Endothelial cell of umbilical vein (primary cell): ENCODE results near the gene ZNF609. TPM values are rescaled to one million over a fixed set of nuclear protein-coding genes. Genes with fewer than 3 reads are reported as not detected.

Experiments used
- BruUV-seq: library from RNA; stranded (reverse); fragments of 400-500 nt; replicated peaks from 2 replicates; lab custom pipeline; 2021; lab: Mats Ljungman, UMichigan
- CTCF ChIA-PET: fragments of 300-600, 350-600 bp; sonication (Branson Sonifier 250); formaldehyde crosslinking; loops from one replicate; lab custom pipeline; 2021; ENCODE audit warnings: antibody characterized with exemption, inconsistent platforms; lab: Charles Lee
- POLR2A ChIA-PET: fragments of 300-600, 350-600 bp; sonication (Branson Sonifier 250); formaldehyde crosslinking; loops from one replicate; lab custom pipeline; 2021; ENCODE audit warnings: antibody characterized with exemption, inconsistent platforms; lab: Charles Lee
- DNase-seq: peaks from one replicate; pipeline ENCODE4 v3.0.0-alpha.2; 2011; ENCODE audit warnings: low read depth, low spot score
- FAIRE-seq: peaks from 2 replicates; lab custom pipeline; 2011; peaks lifted over from hg19 to GRCh38; lab: Jason Lieb, UNC
- H2AFZ ChIP-seq: 2 replicates; pipeline ENCODE4 v1.6.0; 2012; ENCODE audit warnings: low read depth, low read length, control low read depth, inconsistent platforms
- H3K27ac ChIP-seq: 2 replicates; pipeline ENCODE4 v1.5.1; 2011; ENCODE audit warnings: low read depth, mild to moderate bottlenecking, control low read depth, low read length, moderate library complexity; ENCODE audit not compliant: insufficient read depth
- H3K27me3 ChIP-seq, 2 experiments: 2 replicates each; pipeline versions ENCODE4 v1.6.0 to v1.6.1; 2011; ENCODE audit warnings: low read length in 2 of 2, mixed read lengths in 1 of 2; ENCODE audit not compliant: control insufficient read depth in 2 of 2, insufficient read depth in 2 of 2
- H3K36me3 ChIP-seq, 2 experiments: 2 replicates in 1 of 2; 3 replicates in 1 of 2; pipeline ENCODE4 v1.5.1; 2011; ENCODE audit warnings: low read length in 2 of 2, mild to moderate bottlenecking in 1 of 2, moderate library complexity in 1 of 2; ENCODE audit not compliant: control insufficient read depth in 2 of 2, insufficient read depth in 2 of 2; ENCODE audit errors: extremely low read depth in 1 of 2
- H3K4me1 ChIP-seq: 3 replicates; pipeline ENCODE4 v1.5.1; 2011; ENCODE audit warnings: mild to moderate bottlenecking, low read length; ENCODE audit not compliant: control insufficient read depth, insufficient read depth; ENCODE audit errors: extremely low read depth
- H3K4me2 ChIP-seq: 2 replicates; pipeline ENCODE4 v1.6.1; 2011; ENCODE audit warnings: low read length, control low read depth, mixed read lengths; ENCODE audit not compliant: insufficient read depth
- H3K4me3 ChIP-seq, 3 experiments: fragments of 200-600 bp in 1 of 3; sonication (generic), shearing (Covaris generic) in 1 of 3; replicated peaks in 1 of 3; 2 replicates each; pipeline ENCODE4 v1.5.1; 2011 to 2016; ENCODE audit warnings: control low read depth in 3 of 3, low read length in 3 of 3, mild to moderate bottlenecking in 2 of 3, inconsistent platforms in 1 of 3, low read depth in 1 of 3, moderate library complexity in 1 of 3; ENCODE audit not compliant: insufficient read depth in 1 of 3
- H3K79me2 ChIP-seq: 2 replicates; pipeline ENCODE4 v1.6.0; 2012; ENCODE audit warnings: low read length, inconsistent platforms; ENCODE audit not compliant: control insufficient read depth, insufficient read depth
- H3K9ac ChIP-seq: replicated peaks from 2 replicates; pipeline ENCODE3; 2011; ENCODE audit warnings: low read length, control low read depth; ENCODE audit not compliant: insufficient read depth; ENCODE audit errors: extremely low read depth
- H3K9me1 ChIP-seq: replicated peaks from 3 replicates; pipeline ENCODE4 v1.6.0; 2011; ENCODE audit warnings: mild to moderate bottlenecking, low read length; ENCODE audit not compliant: control insufficient read depth, insufficient read depth; ENCODE audit errors: extremely low read depth
- H3K9me3 ChIP-seq: replicated peaks from 2 replicates; pipeline ENCODE4 v1.5.1; 2012; ENCODE audit warnings: low read length, inconsistent platforms; ENCODE audit not compliant: control insufficient read depth, insufficient read depth
- H4K20me1 ChIP-seq: replicated peaks from 2 replicates; pipeline ENCODE3; 2011; ENCODE audit warnings: mild to moderate bottlenecking, low read length; ENCODE audit not compliant: control insufficient read depth, insufficient read depth; ENCODE audit errors: extremely low read depth
- EZH2 ChIP-seq: IDR thresholded peaks from 2 replicates; pipeline ENCODE4 v1.6.1; 2012; ENCODE audit warnings: borderline replicate concordance, low read depth, mild to moderate bottlenecking, moderate library complexity, low read length, inconsistent platforms; ENCODE audit not compliant: severe bottlenecking
- FOS ChIP-seq: IDR thresholded peaks from 2 replicates; pipeline ENCODE4 v1.6.1; 2011; ENCODE audit warnings: mild to moderate bottlenecking, low read length, moderate library complexity, borderline replicate concordance; ENCODE audit not compliant: insufficient read depth
- GATA2 ChIP-seq: IDR thresholded peaks from 2 replicates; pipeline ENCODE4 v1.7.0; 2011; ENCODE audit warnings: low read depth, mild to moderate bottlenecking, moderate library complexity, mixed read lengths, low read length; ENCODE audit not compliant: insufficient read length, insufficient read depth
- JUN ChIP-seq: IDR thresholded peaks from 2 replicates; pipeline ENCODE4 v1.6.1; 2011; ENCODE audit warnings: borderline replicate concordance, low read depth; ENCODE audit not compliant: insufficient read length, insufficient read depth
- MYC ChIP-seq: IDR thresholded peaks from one replicate; pipeline ENCODE4 v1.6.1; 2011; ENCODE audit warnings: mild to moderate bottlenecking, low read depth, low read length
- POLR2A ChIP-seq: IDR thresholded peaks from 2 replicates; pipeline ENCODE4 v1.6.1; 2012; ENCODE audit warnings: low read depth, mild to moderate bottlenecking, control low read depth, low read length
- POLR2AphosphoS5 ChIP-seq: IDR thresholded peaks from 2 replicates; pipeline ENCODE4 v1.6.1; 2012; ENCODE audit warnings: low read depth, mild to moderate bottlenecking, control low read depth, low read length, moderate library complexity; ENCODE audit not compliant: insufficient read depth
- dilution Hi-C: fragments of 300-500 bp; cut with MboI; formaldehyde crosslinking; loops from one replicate; pipeline ENCODE4 v1.15.0; 2019; ENCODE audit warnings: low sequenced_read_pairs; ENCODE audit not compliant: extremely low pct_ligation_motif_present
- intact Hi-C: fragments of 100-400 bp; cut with micrococcal nuclease; formaldehyde crosslinking; loops from one replicate; pipeline ENCODE4 v1.10.0; 2022
- polyA plus RNA-seq, 4 experiments: library from polyadenylated mRNA; depleted of rRNA in 3 of 4; stranded (reverse) in 3 of 4; unstranded in 1 of 4; fragments of >200 nt; gene quantifications; 2 replicates each; pipeline versions ENCODE4 v1.2.1 to v1.2.3, GENCODE V29; 2011 to 2012; ENCODE audit warnings: missing spikeins in 1 of 4
- small RNA-seq: library from RNA; depleted of rRNA; stranded (forward); fragments of <200 nt; gene quantifications from one replicate; pipeline ENCODE3, GENCODE V24; 2012; ENCODE audit warnings: low replicate concordance, low read depth; ENCODE audit not compliant: insufficient read depth, insufficient read length
- total RNA-seq: library from RNA; stranded (reverse); gene quantifications from 2 replicates; pipeline ENCODE4 v1.2.3, GENCODE V29; 2021
- TF ChIP-seq, protein P1 (sequence below): IDR thresholded peaks from 2 replicates; pipeline ENCODE4 v1.6.1; 2011; ENCODE audit not compliant: insufficient read depth, insufficient read length
- TF ChIP-seq, protein P2 (sequence below), 2 donors: IDR thresholded peaks; 1 replicate in 1 of 2; 2 replicates in 1 of 2; pipeline ENCODE4 v1.5.1; 2011; ENCODE audit warnings: low read length in 2 of 2, mild to moderate bottlenecking in 2 of 2, moderate library complexity in 2 of 2, control low read depth in 1 of 2, inconsistent platforms in 1 of 2, low read depth in 1 of 2; ENCODE audit not compliant: insufficient read depth in 1 of 2; ENCODE audit errors: extremely low read depth in 1 of 2

ZNF609 gene
- total and polyA plus RNA-seq, 2 donors (not counting 3 experiments of a cell fraction or from before 2014, with no cell fraction given): 18.2 to 49.6 TPM

DNA sequence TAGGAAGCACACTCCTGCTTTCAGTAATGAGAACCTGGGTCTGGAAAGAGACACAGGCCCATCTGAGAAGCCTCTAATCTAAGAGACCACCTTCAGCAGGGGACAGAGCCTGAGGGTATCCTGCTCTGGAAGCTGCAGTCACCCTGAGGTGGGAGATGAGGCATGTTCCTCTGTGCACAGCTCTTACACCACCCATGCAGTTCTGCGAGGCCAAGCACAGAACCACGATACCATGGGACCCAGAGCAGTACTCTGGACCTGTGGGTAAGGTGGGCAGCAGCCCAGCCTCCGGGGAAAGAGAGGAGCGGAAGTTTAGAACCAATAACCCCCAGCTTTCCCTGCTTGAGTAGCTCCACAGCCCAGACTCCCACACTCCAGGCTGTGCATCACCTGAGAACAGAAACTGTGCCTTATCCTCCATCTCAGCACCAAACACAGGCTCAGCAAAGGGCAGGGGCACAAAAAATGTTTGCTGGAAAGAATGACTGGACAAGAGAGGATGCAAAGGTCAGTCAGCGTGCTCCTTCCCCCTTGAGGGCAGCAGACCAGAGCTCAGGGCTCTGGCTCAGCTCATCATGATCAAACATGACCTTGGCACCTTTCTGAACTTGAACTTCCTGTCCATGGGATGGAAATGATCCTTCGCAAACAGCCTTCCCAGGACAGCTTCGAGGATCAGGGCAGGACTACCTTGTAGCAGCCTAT is 271.9 kb downstream of the ZNF609 start:
- Histone ChIP-seq H3K79me2 (no peaks in the 10 kb centered on the region), H3K9me3 (no peaks in the 10 kb centered on the region), H3K9me1 (no peaks in the 10 kb centered on the region), H3K4me2 (no peak overlapping the region), H3K4me1 (no peaks in the 10 kb centered on the region), H3K27me3 (no peaks in the 10 kb centered on the region), H2AFZ (no peak overlapping the region), H4K20me1 (no peaks in the 10 kb centered on the region), H3K4me3 (no peak overlapping the region), H3K9ac (no peak overlapping the region), H3K36me3 (no peaks in the 10 kb centered on the region), H3K27ac (no peak overlapping the region)
- ChIA-PET POLR2A (no interaction called here), CTCF (interaction anchor here (1.1 to 10.2 kb wide), 10 partner anchors 12 to 345 kb away, joined by 3 to 446 read pairs (median 5); partner anchors contain the start of genes KBTBD13 and PLEKHO2)
- TF ChIP-seq GATA2: no peak
- TF ChIP-seq JUN: no peak
- no peak for TF ChIP-seq FOS
- TF ChIP-seq POLR2A: no peak
- TF ChIP-seq, protein P1, sequence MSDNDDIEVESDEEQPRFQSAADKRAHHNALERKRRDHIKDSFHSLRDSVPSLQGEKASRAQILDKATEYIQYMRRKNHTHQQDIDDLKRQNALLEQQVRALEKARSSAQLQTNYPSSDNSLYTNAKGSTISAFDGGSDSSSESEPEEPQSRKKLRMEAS: no peak
- no peak for TF ChIP-seq MYC
- TF ChIP-seq, protein P2, sequence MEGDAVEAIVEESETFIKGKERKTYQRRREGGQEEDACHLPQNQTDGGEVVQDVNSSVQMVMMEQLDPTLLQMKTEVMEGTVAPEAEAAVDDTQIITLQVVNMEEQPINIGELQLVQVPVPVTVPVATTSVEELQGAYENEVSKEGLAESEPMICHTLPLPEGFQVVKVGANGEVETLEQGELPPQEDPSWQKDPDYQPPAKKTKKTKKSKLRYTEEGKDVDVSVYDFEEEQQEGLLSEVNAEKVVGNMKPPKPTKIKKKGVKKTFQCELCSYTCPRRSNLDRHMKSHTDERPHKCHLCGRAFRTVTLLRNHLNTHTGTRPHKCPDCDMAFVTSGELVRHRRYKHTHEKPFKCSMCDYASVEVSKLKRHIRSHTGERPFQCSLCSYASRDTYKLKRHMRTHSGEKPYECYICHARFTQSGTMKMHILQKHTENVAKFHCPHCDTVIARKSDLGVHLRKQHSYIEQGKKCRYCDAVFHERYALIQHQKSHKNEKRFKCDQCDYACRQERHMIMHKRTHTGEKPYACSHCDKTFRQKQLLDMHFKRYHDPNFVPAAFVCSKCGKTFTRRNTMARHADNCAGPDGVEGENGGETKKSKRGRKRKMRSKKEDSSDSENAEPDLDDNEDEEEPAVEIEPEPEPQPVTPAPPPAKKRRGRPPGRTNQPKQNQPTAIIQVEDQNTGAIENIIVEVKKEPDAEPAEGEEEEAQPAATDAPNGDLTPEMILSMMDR (IDR thresholded peaks at IDR 0.05; ENCODE audit: extremely low read depth in 1 of 2, insufficient read depth in 1 of 2, low read depth in 1 of 2, low read length in 2 of 2): no peak
- TF ChIP-seq POLR2AphosphoS5: no peak
- no peak for TF ChIP-seq EZH2
- FAIRE-seq (no peak), DNase-seq (no peak)
- dilution Hi-C loops (no loop called here), intact Hi-C loops (loop anchor here (5.0 kb wide), 1 partner anchor 160 kb away; no protein-coding TSS in a partner anchor)
- BruUV-seq: no TSS peak

Small RNA genes lying within 50 kb of the gene (small RNA-seq; reads per million reads assigned to genes)
- gene AC100830.2: 1.8 reads per million
- not detected for gene RF00019
- gene RNU6-549P: not detected

Other genes with a start within 250 kb of the ZNF609 start
- gene CSNK1G1, start 104.4 kb upstream of the ZNF609 start, total RNA-seq: 25.9 and 31.7 TPM in 2 replicates
- gene CSNK1G1, start 104.4 kb upstream of the ZNF609 start, polyA plus RNA-seq: 7.9 and 9.0 TPM in 2 replicates
- gene PCLAF, start 79.1 kb upstream of the ZNF609 start, total RNA-seq: 54.7 and 65.7 TPM in 2 replicates
- gene PCLAF, start 79.1 kb upstream of the ZNF609 start, polyA plus RNA-seq: 36.1 and 55.2 TPM in 2 replicates
- 29.8 and 31.1 TPM in 2 replicates for gene TRIP4, start 72.7 kb upstream of the ZNF609 start, total RNA-seq
- gene TRIP4, start 72.7 kb upstream of the ZNF609 start, polyA plus RNA-seq: 9.4 and 10.9 TPM in 2 replicates